ENCODE data around the gene FMN2.

GRCh38 chr1:240409615-240410014, 317.9 kb downstream of the FMN2 start:
- TF ChIP-seq CTCF (IDR thresholded peaks at IDR 0.05) (no peak), POLR2A (IDR thresholded peaks at IDR 0.05) (no peak)
